ENCODE measurements around the gene PIGC.
"Not testable (repeated sequence)": the region's sequence is repeated elsewhere in the genome, so short reads cannot be mapped to it uniquely, and the experiment has no call there.

PIGC gene

GRCh38 chr1:172465617-172466016, 21.7 kb upstream of the PIGC start:
- no peak for FAIRE-seq

DNA sequence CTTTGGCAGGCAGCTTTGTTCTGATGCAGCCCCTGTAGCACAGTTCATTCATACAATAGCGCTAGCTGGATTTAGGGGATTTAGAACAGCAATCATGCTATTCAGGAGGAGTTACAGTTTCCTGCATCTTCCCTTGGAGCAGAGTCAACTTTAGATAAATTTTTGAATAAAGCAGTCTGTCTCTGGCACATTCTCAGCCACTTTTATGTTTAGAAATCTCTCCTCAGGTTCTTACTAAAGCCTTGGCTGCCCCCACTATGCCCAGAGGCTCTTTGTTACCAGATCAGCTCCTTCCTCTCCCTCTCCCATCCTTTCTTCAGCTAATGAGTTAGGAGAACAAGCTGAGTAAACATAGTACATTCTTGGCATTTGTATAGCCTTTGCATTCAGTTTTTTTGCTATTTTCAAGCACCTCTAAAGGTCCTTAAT, 17.0 kb upstream of the PIGC start:
- no peak for FAIRE-seq

GRCh38 chr1:172460177-172460576, 16.3 kb upstream of the PIGC start:
- no peak for FAIRE-seq

GRCh38 chr1:172457479-172458130, 13.7 kb upstream of the PIGC start:
- FAIRE-seq = no peak

DNA sequence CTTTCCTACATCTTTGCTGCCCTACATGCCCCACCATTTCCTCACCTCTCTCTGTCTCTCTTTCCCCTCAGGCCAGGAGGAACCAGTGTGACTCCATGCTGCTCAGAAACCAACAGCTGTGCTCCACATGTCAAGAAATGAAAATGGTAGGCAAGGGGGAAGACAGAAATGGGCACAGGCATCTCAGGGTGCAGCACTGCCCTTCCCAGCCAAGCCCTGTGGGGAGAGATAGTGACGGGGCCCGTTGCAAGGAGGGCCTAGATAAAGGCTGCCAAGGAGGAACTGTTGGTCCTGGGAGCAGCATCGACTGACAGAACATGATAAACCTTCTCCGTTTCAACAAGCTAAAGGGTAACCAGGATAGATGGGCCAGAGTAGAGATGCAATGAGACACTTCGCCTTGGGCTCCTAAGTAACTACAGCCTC, 12.5 kb upstream of the PIGC start:
- FAIRE-seq = no peak

GRCh38 chr1:172455451-172455850, 11.6 kb upstream of the PIGC start:
- FAIRE-seq = no peak

DNA sequence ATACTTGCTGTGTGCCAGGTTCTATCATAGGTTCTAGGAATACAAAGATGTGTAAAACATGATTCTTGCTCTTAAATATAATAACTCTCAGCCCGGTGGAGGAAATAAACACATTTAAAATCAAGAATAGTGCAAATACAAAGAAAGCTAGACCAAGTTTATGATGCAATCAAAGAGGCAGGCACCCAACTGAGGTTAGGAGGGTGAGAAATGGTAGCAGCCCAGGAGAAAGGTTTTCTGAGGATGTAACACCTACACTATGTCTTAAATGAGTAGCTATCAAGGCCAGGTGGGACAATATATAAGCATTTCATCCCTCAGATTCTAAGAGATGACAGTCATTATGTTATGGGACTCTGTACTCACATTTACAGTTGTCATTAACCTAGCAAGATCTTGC, 9.7 kb upstream of the PIGC start:
- FAIRE-seq = no peak

- FAIRE-seq = no peak
Observed at GRCh38 chr1:172453153-172453545, 9.3 kb upstream of the PIGC start.

GRCh38 chr1:172452536-172453152, 8.8 kb upstream of the PIGC start:
- FAIRE-seq = no peak

DNA sequence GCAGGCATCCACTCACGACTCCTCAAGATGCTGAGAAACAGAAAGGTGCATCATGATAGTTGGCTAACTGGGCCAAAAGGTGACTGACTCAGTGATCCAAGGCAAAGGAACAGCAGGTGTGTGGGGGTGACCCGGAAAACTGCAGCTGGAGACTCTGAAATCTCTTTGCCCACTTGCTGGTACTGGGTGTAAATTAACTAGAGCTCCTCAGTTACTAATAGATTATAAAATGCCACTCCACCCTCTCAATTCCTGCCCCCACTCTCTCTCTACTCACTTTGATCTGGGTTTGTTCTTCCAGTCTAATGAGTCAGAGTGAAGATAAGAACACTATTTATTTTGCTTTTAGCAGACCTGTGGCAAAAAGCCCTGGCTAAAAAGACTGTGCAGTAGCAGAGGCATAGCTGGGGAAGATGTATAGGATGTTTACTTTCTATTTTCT, 7.2 kb upstream of the PIGC start:
- no peak for FAIRE-seq

GRCh38 chr1:172450524-172450885, 6.6 kb upstream of the PIGC start:
- FAIRE-seq = no peak

DNA sequence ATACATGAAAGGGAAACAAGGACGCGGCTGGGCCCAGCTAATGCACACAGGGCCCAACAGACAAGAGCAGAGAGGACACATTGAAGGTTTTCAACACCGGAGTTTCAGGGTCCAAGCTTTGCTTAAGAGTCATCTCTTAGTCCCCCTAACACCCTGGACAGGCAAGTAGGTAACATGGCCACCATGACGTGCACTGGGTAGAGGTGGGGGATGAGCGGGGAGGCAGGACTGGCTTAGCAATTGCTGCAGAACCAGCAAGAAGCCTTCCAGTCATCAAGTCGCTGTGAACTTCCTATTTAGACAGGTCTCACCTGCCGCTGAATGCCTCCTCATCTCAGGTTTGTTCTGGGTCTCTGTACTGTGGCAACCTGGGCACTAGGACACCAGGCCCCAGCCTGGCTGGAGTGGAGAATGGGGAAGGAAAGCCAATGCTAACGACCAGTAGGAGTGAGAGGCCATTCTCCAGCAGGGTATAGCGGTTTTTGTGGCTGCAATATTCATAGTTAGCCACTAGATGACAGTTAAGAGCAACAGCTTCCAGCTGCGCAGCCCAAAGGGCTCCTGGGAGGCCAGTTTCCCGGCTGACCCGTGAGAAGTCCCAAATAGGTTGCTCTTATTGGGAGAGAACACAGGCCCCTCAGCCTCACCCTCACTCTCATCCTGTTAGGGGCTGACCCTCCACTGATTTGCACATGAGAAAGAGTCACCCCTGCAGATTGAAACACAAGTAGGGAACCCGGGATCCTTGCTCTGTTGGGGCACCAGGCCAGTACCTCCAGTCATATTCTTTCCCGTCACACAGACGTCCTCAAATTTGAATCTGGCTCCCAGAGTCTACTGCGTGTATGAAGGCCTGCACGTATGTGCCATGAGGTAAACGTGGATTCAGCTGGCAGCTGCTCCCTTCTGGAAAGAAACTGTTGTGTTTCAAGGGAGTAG, 6.0 kb upstream of the PIGC start:
- no peak for FAIRE-seq

GRCh38 chr1:172448995-172449584, 5.2 kb upstream of the PIGC start:
- no peak for FAIRE-seq

DNA sequence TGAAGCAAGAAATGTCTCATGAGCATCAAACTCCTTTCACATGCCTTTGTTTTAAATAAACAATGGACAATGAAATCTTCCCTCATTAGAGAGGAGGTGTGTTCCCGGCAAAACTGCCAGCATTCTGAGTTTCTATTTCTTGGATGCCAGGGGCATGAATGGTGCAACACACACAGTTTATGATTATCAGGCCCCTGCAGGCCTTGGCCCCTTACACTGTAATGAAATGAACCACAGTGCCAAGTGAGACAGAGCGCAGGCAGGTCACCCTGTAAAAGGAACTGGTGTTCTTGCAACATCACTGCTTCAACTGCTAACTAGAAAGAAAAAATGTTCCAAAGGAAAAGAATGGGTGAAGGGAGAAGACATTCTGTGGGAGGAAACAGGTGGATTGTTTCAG, 3.8 kb upstream of the PIGC start:
- no peak for FAIRE-seq

GRCh38 chr1:172446547-172446946, 2.7 kb upstream of the PIGC start:
- FAIRE-seq = no peak

- FAIRE-seq = no peak
Observed at GRCh38 chr1:172442843-172443565, 865 bp downstream of the PIGC start.

- FAIRE-seq = no peak
Observed at GRCh38 chr1:172442404-172442803, 1.5 kb downstream of the PIGC start.

GRCh38 chr1:172437183-172437582, 6.7 kb downstream of the PIGC start:
- FAIRE-seq = not testable (repeated sequence)

GRCh38 chr1:172431721-172432192, 12.1 kb downstream of the PIGC start:
- FAIRE-seq = no peak

DNA sequence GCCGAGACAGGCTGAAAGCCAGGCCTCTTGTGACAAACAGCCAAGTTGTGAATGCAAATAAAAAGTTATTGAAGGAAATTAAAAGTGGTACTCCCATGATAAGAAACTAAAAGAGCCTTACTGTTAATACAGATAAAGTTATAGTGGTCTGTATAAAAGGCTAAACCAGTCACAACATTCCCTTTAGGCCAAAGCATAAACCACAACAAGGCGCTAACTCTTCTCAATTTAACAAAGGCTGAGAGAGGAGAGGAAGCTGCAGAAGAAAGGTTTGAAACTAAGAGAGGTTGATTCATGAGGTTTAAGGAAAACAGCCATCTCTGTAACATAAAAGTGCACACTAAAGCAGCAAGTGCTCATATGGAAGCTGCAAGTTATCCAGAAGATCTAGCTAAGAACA, 12.7 kb downstream of the PIGC start:
- FAIRE-seq = no peak

- FAIRE-seq = no peak
Observed at GRCh38 chr1:172430128-172430454, 13.8 kb downstream of the PIGC start.

DNA sequence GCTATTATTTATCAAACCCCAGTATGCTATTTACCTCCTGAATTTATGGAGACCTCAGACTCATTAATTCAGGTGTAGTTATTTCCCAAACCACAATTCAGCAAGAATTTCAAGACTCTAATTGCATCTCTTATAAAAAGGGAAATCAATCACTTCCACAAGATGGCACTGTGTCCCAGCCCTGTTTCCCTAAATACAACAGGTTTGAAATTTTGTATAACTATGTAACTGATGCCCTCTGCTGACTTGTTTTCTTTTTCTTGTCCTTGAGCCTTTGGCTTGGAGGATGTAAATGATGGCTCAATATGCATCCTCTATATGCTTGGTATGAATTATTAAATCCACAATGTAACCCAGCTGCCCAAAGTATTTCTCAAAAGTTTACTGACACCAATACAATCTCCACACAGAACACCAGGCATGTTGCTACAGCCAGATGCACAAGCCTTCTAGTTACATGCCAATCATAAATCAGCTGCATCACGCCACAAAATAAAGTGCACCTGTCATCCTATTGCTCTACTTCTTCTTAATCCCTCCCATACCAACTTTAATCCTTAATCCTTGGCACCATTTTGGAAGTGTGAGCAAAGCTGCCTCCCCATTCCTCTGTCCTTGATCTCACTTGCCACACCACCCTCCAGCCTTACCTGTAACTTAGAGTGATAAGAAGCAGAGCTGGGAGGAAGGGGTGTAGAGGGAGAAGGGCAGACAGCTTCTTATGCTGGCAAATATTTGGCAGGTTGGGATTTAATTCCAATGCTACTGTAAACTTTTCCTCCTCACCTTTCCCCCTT, 14.3 kb downstream of the PIGC start:
- FAIRE-seq = no peak

Data from colon (tissue), 2 donors.